ENCODE measurements around the gene PACRG.

DNA sequence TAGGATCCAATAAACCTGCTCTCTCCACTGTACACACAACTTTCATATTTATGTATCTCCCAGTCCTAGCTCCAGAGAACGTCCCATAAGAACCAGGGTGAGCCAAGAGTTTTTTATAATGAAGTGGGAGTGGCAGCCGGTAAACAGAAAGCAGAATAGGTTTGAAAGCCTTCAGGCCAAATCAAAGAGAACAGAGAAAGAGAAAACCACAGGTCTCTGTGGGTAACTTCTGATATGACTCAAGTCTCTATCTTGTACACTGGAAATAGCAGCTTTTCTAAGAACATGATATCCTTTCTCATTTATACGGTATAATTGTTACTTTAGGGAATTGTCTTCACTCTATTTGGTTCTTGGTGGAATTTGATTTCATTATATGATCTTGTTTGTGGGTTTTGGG is 273.6 kb downstream of the PACRG start:
- TF ChIP-seq, protein P1, sequence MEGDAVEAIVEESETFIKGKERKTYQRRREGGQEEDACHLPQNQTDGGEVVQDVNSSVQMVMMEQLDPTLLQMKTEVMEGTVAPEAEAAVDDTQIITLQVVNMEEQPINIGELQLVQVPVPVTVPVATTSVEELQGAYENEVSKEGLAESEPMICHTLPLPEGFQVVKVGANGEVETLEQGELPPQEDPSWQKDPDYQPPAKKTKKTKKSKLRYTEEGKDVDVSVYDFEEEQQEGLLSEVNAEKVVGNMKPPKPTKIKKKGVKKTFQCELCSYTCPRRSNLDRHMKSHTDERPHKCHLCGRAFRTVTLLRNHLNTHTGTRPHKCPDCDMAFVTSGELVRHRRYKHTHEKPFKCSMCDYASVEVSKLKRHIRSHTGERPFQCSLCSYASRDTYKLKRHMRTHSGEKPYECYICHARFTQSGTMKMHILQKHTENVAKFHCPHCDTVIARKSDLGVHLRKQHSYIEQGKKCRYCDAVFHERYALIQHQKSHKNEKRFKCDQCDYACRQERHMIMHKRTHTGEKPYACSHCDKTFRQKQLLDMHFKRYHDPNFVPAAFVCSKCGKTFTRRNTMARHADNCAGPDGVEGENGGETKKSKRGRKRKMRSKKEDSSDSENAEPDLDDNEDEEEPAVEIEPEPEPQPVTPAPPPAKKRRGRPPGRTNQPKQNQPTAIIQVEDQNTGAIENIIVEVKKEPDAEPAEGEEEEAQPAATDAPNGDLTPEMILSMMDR (IDR thresholded peaks at IDR 0.05), result no peak
- no peak for TF ChIP-seq POLR2AphosphoS5 (IDR thresholded peaks at IDR 0.05; ENCODE audit: low read depth, low read length)
- TF ChIP-seq, protein P2, sequence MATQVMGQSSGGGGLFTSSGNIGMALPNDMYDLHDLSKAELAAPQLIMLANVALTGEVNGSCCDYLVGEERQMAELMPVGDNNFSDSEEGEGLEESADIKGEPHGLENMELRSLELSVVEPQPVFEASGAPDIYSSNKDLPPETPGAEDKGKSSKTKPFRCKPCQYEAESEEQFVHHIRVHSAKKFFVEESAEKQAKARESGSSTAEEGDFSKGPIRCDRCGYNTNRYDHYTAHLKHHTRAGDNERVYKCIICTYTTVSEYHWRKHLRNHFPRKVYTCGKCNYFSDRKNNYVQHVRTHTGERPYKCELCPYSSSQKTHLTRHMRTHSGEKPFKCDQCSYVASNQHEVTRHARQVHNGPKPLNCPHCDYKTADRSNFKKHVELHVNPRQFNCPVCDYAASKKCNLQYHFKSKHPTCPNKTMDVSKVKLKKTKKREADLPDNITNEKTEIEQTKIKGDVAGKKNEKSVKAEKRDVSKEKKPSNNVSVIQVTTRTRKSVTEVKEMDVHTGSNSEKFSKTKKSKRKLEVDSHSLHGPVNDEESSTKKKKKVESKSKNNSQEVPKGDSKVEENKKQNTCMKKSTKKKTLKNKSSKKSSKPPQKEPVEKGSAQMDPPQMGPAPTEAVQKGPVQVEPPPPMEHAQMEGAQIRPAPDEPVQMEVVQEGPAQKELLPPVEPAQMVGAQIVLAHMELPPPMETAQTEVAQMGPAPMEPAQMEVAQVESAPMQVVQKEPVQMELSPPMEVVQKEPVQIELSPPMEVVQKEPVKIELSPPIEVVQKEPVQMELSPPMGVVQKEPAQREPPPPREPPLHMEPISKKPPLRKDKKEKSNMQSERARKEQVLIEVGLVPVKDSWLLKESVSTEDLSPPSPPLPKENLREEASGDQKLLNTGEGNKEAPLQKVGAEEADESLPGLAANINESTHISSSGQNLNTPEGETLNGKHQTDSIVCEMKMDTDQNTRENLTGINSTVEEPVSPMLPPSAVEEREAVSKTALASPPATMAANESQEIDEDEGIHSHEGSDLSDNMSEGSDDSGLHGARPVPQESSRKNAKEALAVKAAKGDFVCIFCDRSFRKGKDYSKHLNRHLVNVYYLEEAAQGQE (IDR thresholded peaks at IDR 0.05; ENCODE audit: insufficient read depth in 1 of 2, low read depth in 2 of 2, low read length in 1 of 2), result no peak
